Neutrophil (primary cell): ENCODE data around the gene AGAP1.

Source experiments
- H3K27ac ChIP-seq: fragments of 200-600 bp; sonication (generic); 2 replicates; pipeline ENCODE4 v1.5.1; 2016; ENCODE audit warnings: mild to moderate bottlenecking, moderate library complexity
- H3K27me3 ChIP-seq: fragments of 200-600 bp; sonication (generic); 2 replicates; pipeline ENCODE4 v1.6.0; 2016; ENCODE audit warnings: mild to moderate bottlenecking
- H3K36me3 ChIP-seq: fragments of 200-600 bp; sonication (generic); 2 replicates; pipeline ENCODE4 v1.5.1; 2017
- H3K4me1 ChIP-seq, 2 experiments: fragments of 200-600 bp in 1 of 2; sonication (generic) in 1 of 2; 1 replicate in 1 of 2; 2 replicates in 1 of 2; pipeline versions ENCODE4 v1.5.1 to v1.6.1; 2013 to 2016; ENCODE audit warnings: low read depth in 1 of 2, low read length in 1 of 2, mild to moderate bottlenecking in 1 of 2, moderate library complexity in 1 of 2; ENCODE audit not compliant: control insufficient read depth in 1 of 2, insufficient read depth in 1 of 2
- H3K4me3 ChIP-seq, 2 experiments: fragments of 200-600 bp in 1 of 2; sonication (generic) in 1 of 2; 1 replicate in 1 of 2; 2 replicates in 1 of 2; pipeline ENCODE4 v1.5.1; 2013 to 2016; ENCODE audit warnings: low read depth in 1 of 2, low read length in 1 of 2, mild to moderate bottlenecking in 1 of 2, moderate library complexity in 1 of 2
- H3K9me3 ChIP-seq: fragments of 200-600 bp; sonication (generic); 2 replicates; pipeline ENCODE4 v1.5.1; 2016
- TF ChIP-seq, protein P1 (sequence below): fragments of 200-600 bp; sonication (generic); IDR thresholded peaks from 2 replicates; pipeline ENCODE4 v1.5.1; 2016; ENCODE audit warnings: antibody characterized with exemption

The AGAP1 gene

GRCh38 chr2:235639885-235640284 lies 146.0 kb downstream of the AGAP1 start:
- H3K36me3 ChIP-seq, result no peaks in the 10 kb centered on the region
- H3K4me3 ChIP-seq, result no peak overlapping the region
- H3K9me3 ChIP-seq, result no peaks in the 10 kb centered on the region
- no peaks in the 10 kb centered on the region for H3K4me1 ChIP-seq
- H3K27ac ChIP-seq, result no peak overlapping the region
- TF ChIP-seq, protein P1, sequence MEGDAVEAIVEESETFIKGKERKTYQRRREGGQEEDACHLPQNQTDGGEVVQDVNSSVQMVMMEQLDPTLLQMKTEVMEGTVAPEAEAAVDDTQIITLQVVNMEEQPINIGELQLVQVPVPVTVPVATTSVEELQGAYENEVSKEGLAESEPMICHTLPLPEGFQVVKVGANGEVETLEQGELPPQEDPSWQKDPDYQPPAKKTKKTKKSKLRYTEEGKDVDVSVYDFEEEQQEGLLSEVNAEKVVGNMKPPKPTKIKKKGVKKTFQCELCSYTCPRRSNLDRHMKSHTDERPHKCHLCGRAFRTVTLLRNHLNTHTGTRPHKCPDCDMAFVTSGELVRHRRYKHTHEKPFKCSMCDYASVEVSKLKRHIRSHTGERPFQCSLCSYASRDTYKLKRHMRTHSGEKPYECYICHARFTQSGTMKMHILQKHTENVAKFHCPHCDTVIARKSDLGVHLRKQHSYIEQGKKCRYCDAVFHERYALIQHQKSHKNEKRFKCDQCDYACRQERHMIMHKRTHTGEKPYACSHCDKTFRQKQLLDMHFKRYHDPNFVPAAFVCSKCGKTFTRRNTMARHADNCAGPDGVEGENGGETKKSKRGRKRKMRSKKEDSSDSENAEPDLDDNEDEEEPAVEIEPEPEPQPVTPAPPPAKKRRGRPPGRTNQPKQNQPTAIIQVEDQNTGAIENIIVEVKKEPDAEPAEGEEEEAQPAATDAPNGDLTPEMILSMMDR, result no peak
- peaks cover 20% of the 10 kb centered on the region for H3K27me3 ChIP-seq

DNA sequence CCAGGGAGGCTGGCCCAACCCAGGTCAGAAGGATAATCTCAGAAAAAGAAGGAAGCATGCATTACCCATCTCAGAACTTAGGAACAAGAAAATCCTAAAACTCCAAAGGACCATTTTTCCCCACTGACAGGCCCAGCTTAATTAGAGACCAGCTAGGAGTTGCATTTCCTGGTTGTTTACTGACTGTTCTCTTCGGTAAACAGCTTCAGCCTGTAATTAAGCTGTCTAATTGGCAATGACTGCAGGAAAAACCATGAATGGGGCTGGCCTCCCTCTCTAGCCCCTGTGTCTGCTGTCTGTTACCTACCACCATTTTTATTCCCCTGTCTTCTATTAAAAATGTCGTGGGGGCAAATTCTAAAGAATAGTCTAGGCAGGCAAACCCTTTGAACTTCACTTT lies 146.5 kb downstream of the AGAP1 start:
- no peaks in the 10 kb centered on the region for H3K4me1 ChIP-seq
- no peak overlapping the region for H3K27ac ChIP-seq

GRCh38 chr2:235640926-235641723 lies 147.3 kb downstream of the AGAP1 start:
- peaks cover 20% of the 10 kb centered on the region for H3K27me3 ChIP-seq
- no peaks in the 10 kb centered on the region for H3K4me1 ChIP-seq
- H3K27ac ChIP-seq, result no peak overlapping the region
- TF ChIP-seq, protein P1, result no peak
- no peak overlapping the region for H3K4me3 ChIP-seq
- H3K9me3 ChIP-seq, result no peaks in the 10 kb centered on the region
- H3K36me3 ChIP-seq, result no peaks in the 10 kb centered on the region

More for the DNA sequence above, 146.5 kb downstream of the AGAP1 start:
- Histone ChIP-seq H3K27me3 (peaks cover 20% of the 10 kb centered on the region), H3K4me3 (no peak overlapping the region), H3K9me3 (no peaks in the 10 kb centered on the region), H3K36me3 (no peaks in the 10 kb centered on the region)
- TF ChIP-seq, protein P1, result no peak

- no peak overlapping the region for H3K4me3 ChIP-seq
- no peaks in the 10 kb centered on the region for H3K36me3 ChIP-seq
- H3K27me3 ChIP-seq, result peaks cover 20% of the 10 kb centered on the region
- H3K27ac ChIP-seq, result no peak overlapping the region
- no peaks in the 10 kb centered on the region for H3K9me3 ChIP-seq
- H3K4me1 ChIP-seq, result no peaks in the 10 kb centered on the region
- TF ChIP-seq, protein P1, result no peak
Observed at GRCh38 chr2:235641956-235642355, 148.1 kb downstream of the AGAP1 start.

DNA sequence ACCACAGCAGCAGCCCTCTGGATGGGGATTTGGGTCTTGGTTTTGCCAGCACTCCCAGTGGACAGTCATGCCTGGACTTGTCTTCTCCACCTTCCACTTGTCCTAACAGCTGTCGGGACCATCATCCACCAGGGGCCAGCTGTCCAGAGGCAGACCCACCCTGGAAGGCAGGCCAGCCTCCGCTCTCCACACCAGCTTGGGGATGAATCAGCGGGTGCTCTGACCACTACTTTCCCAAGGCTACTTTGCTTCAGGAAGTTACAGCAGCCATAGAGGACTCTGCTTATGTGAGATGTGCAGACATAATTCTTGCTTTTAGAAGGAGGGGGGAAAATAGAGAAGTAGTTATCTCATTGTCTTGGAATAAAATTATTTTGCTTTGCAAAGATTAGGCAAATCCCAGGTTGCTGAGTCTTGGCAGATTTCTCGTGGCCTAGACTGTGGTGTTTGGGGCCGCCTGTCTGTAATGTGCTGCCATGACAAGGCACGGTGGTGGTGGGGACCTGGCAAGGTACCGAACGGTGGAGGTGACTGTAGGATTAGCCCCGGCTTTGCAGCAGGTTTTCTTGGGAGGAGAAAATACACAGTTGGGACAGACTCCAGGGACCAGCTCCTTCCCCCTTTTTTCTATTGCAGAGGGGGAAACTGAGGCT lies 148.7 kb downstream of the AGAP1 start:
- no peak overlapping the region for H3K4me3 ChIP-seq
- TF ChIP-seq, protein P1, result no peak
- no peaks in the 10 kb centered on the region for H3K4me1 ChIP-seq
- H3K36me3 ChIP-seq, result no peaks in the 10 kb centered on the region
- H3K9me3 ChIP-seq, result no peaks in the 10 kb centered on the region
- no peak overlapping the region for H3K27ac ChIP-seq
- H3K27me3 ChIP-seq, result peaks cover 20% of the 10 kb centered on the region
